T-helper 2 cell (primary cell): ENCODE data around the gene MSH5.
A peak's percentile ranks its signal among the peaks of the same experiment; 100 is the strongest.
"Not testable (repeated sequence)": the region's sequence is repeated elsewhere in the genome, so short reads cannot be mapped to it uniquely, and the experiment has no call there.

ENCODE experiments used
- DNase-seq, 5 experiments: peaks; one replicate each; pipeline versions ENCODE4 v3.0.0 to v3.0.0-alpha.2; 2012 to 2022

MSH5 gene

GRCh38 chr6:31806470-31807272 is 66.9 kb downstream of the MSH5 start, which contains the start of gene LSM2:
Gene LSM2 (minus strand): TSS chr6:31806966. CDS start chr6:31806757, 209 bp downstream.
- DNase-seq = peak; percentile 91 to 97 (median 97)

GRCh38 chr6:31808599-31808998 is 68.8 kb downstream of the MSH5 start:
- not testable (repeated sequence) for DNase-seq

GRCh38 chr6:31811645-31812044 is 71.8 kb downstream of the MSH5 start:
- DNase-seq = no peak
